Upper lobe of left lung (tissue), 6 donors: Measurements from ENCODE around the gene HK1. TPM values are rescaled to one million over a fixed set of nuclear protein-coding genes. Genes with fewer than 3 reads are reported as not detected.

Experiments used
- ATAC-seq, 2 donors: fragments of 200-7000 bp; cut with Tn5 transposase; one replicate each; pipeline ENCODE4 v1.9.1; 2022; ENCODE audit warnings: mild to moderate bottlenecking in 2 of 2, moderate library complexity in 2 of 2; ENCODE audit not compliant: low FRiP score in 2 of 2
- DNase-seq, 2 donors: peaks; one replicate each; pipeline ENCODE4 v3.0.0-alpha.2; 2019 to 2020
- H3K27ac ChIP-seq, 4 donors: fragments of 200-600 bp; sonication (generic); one replicate each; pipeline ENCODE4 v1.5.1; 2016 to 2019
- H3K27me3 ChIP-seq, 4 donors: fragments of 200-600 bp; sonication (generic); one replicate each; pipeline ENCODE4 v1.5.1; 2017 to 2019
- H3K36me3 ChIP-seq, 4 donors: fragments of 200-600 bp; sonication (generic); one replicate each; pipeline ENCODE4 v1.5.1; 2016 to 2019
- H3K4me1 ChIP-seq, 4 donors: fragments of 200-600 bp; sonication (generic); one replicate each; pipeline ENCODE4 v1.5.1; 2018 to 2019
- H3K4me3 ChIP-seq, 4 donors: fragments of 200-600 bp; sonication (generic); one replicate each; pipeline ENCODE4 v1.5.1; 2017 to 2019; ENCODE audit warnings: mild to moderate bottlenecking in 2 of 4, moderate library complexity in 1 of 4
- H3K9me3 ChIP-seq, 4 donors: fragments of 200-600 bp; sonication (generic); one replicate each; pipeline ENCODE4 v1.5.1; 2018 to 2019
- CTCF ChIP-seq, 6 experiments: fragments of 450-650 bp in 4 of 6; fragments of 200-600 bp in 2 of 6; sonication (generic) in 2 of 6; IDR thresholded peaks; one replicate each; pipeline ENCODE4 v1.5.1; 2016 to 2019; ENCODE audit warnings: antibody characterized with exemption in 6 of 6
- EP300 ChIP-seq, 4 donors: sonication (generic); formaldehyde crosslinking; IDR thresholded peaks; one replicate each; pipeline ENCODE4 v1.5.1; 2017; ENCODE audit warnings: antibody characterized with exemption in 4 of 4, control low read depth in 2 of 4
- POLR2A ChIP-seq, 4 donors: fragments of 450-650 bp; IDR thresholded peaks; one replicate each; pipeline ENCODE4 v1.5.1; 2016 to 2017; ENCODE audit warnings: antibody characterized with exemption in 4 of 4, mild to moderate bottlenecking in 2 of 4
- POLR2AphosphoS5 ChIP-seq, 2 donors: sonication (generic); formaldehyde crosslinking; IDR thresholded peaks; one replicate each; pipeline ENCODE4 v1.5.1; 2017; ENCODE audit warnings: antibody characterized with exemption in 2 of 2
- WGBS, 2 donors: methylation state at CpG; one replicate each; pipeline ENCODE4 v1.1.5; 2017 to 2018; 5-methylcytosine and 5-hydroxymethylcytosine counted together
- total RNA-seq, 6 donors: library from RNA; depleted of rRNA in 4 of 6; stranded (reverse); fragments of >200 nt in 4 of 6; gene quantifications; one replicate each; pipeline versions ENCODE4 v1.1.0 to v1.2.1, GENCODE V29; 2016 to 2021
- donor health status: DM: no; HTN: no; CAD: no; lungs with moderate emphysema.
- donor health status: DM: no; HTN: yes; CAD: no; lungs with severe emphysema.

HK1 gene
- total RNA-seq, 6 donors from 2014 or later, result 60.8 to 98.5 (median 88.9) TPM

DNA sequence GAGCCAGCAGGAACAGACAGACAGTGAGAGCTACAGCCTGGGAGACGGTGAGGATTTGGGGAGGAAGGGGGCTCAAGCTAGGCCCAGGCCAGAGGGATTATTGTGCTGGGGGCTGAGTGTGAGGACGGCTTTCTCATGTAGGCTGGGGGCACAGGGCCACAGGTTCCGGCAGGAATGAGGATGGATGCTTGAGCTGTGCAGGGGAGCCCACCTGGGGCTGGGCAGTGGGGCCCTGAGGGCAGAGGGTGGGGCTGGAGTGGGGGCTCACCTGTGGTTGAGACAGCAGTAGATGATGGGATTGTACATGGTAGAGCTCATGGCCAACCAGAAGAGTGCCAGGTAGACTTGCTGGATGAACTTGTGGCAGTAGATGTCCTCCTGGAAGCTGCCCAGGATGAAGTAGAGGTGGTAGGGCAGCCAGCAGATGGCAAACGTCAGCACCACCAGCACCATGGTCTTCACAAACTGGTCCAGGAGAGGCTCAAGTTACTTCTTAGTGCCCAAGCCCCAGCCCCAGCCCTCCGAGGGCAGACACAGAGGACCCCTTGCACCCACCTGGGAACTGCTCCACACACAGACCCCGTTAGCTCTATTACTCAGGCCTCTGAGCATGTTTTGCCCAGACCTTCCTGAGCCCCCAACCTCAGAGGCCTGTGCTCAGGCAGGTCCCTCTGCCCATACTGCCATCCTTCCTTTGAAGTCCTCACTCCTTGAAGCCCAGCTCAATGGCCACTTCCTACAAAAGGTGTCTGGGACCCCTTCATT, 128.7 kb downstream of the HK1 start:
- no peaks in the 10 kb centered on the region for H3K9me3 ChIP-seq
- peak overlapping the region in 3 of 4 donors; percentile 79 to 94 (median 89) for H3K27ac ChIP-seq
- peaks cover 26 to 35% (median 30%) of the 10 kb centered on the region in 4 donors for H3K4me1 ChIP-seq
- TF ChIP-seq EP300 (IDR thresholded peaks at IDR 0.05) (no peak), POLR2A (IDR thresholded peaks at IDR 0.05) (no peak)
- H3K36me3 ChIP-seq, result peaks cover 0 to 18% (median 7%) of the 10 kb centered on the region in 4 donors
- DNase-seq (peak in 1 of 2 donors; percentile 56), ATAC-seq (no peak)
- 55 to 67% methylated on average over 3 to 6 of the region's 6 CpGs for WGBS, 2 donors
- H3K4me3 ChIP-seq, result no peak overlapping the region
- H3K27me3 ChIP-seq, result no peaks in the 10 kb centered on the region

DNA sequence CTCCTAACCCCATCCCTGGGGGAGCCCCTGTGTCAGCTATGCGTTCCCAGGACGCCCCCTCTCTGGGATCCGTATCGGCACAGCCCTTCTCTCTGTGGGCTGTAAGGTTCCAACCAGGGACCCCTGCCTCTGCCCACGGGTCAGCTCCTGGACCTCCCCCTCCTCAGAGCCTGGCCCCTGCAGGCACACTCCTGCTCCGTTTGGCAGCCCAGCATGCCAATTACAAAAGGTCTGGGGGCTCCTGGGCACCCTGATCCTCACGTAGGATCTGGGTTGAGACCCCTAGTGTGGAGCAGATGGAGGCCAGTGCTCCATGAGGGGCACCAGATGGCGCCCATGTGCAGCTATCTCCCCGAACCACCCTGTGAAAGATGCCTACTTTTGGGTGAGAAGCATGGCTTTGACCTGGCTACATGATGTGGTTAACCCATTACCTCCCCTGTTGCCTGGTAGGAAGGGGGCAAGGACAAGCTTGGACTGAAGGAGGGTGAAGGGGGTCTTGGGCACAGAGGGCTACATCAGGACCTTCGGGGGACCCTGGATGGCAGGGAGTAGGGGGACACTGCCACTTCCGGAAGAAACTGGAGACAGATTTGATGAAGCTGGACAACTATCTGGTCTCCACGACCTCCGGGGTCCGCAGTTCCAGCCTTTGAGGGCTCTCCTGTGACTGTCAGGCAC, 129.5 kb downstream of the HK1 start:
- Histone ChIP-seq H3K9me3 (no peaks in the 10 kb centered on the region), H3K27ac (peak overlapping the region; percentile 79 to 94 (median 89)), H3K4me3 (peak overlapping the region in 2 of 4 donors; percentile 50 to 51), H3K27me3 (no peaks in the 10 kb centered on the region), H3K4me1 (peaks cover 26 to 35% (median 30%) of the 10 kb centered on the region in 4 donors), H3K36me3 (peaks cover 0 to 10% (median 2%) of the 10 kb centered on the region in 4 donors)
- 69 to 75% methylated on average over 13 to 14 of the region's 14 CpGs for WGBS, 2 donors
- DNase-seq, result no peak
- TF ChIP-seq CTCF (IDR thresholded peaks at IDR 0.05) (peak in 2 of 6 experiments; percentile 4 to 12), EP300 (IDR thresholded peaks at IDR 0.05) (no peak)
- ATAC-seq, result peak in 1 of 2 donors; percentile 3

DNA sequence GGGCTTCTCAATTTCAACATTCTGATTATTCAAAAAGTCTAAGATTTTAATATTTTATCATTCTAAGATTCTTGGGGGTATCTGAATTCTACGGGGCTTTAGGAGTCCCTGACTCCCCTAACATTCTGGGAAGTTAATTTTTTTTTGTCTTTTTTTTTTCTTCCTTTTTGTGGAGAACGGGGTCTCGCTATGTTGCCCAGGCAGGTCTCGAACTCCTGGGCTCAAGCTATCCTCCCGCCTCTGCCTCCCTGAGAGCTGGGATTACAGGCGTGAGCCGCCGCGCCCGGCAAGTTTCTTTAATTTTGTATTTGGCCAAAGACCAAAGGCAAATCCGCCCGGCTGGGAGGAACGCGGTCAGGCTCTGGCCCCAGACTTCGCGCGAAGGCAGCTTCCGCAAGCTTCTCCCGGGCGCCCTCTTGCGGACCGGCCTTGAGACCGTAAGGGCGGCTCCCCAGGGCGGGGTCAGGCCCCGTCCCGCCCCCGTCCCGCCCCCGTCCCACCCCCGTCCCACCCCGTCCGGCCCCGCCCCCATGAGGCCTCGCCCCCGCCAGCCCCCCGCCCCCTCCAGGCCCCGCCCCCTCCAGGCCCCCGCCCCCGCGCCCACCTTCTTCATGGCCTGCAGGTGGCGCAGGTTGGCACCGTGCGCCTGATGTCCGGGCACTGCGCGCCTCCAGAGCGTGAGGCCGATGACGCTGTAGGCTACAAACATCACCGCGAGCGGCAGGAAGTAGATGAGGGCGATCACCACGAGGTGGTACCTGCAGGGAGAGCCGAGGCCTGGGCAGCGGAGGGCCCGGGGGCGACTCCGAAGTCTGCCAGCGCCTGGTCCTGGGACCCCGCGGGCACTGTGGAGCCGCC, 130.3 kb downstream of the HK1 start:
- peak overlapping the region; percentile 88 to 94 (median 89) for H3K27ac ChIP-seq
- WGBS, 2 donors, result 4 to 6% methylated on average over 27 to 33 of the region's 64 CpGs
- H3K27me3 ChIP-seq, result no peaks in the 10 kb centered on the region
- H3K9me3 ChIP-seq, result no peaks in the 10 kb centered on the region
- H3K36me3 ChIP-seq, result peaks cover 0 to 3% (median 0%) of the 10 kb centered on the region in 4 donors
- peak; percentile 60 to 66 for TF ChIP-seq POLR2AphosphoS5 (IDR thresholded peaks at IDR 0.05)
- TF ChIP-seq CTCF (IDR thresholded peaks at IDR 0.05), result peak; percentile 60 to 96 (median 74)
- TF ChIP-seq EP300 (IDR thresholded peaks at IDR 0.05), result no peak
- peak in 1 of 4 donors; percentile 66 for TF ChIP-seq POLR2A (IDR thresholded peaks at IDR 0.05)
- H3K4me3 ChIP-seq, result peak overlapping the region in 3 of 4 donors; percentile 39 to 51 (median 50)
- peak; percentile 94 to 97 for DNase-seq
- peaks cover 29 to 41% (median 36%) of the 10 kb centered on the region in 4 donors for H3K4me1 ChIP-seq
- peak; percentile 95 to 96 for ATAC-seq

- Histone ChIP-seq H3K9me3 (no peaks in the 10 kb centered on the region), H3K4me3 (peak overlapping the region in 3 of 4 donors; percentile 39 to 51 (median 50)), H3K27me3 (no peaks in the 10 kb centered on the region), H3K4me1 (peaks cover 29 to 41% (median 36%) of the 10 kb centered on the region in 4 donors), H3K27ac (peak overlapping the region; percentile 88 to 94 (median 89)), H3K36me3 (no peaks in the 10 kb centered on the region)
- DNase-seq (no peak), ATAC-seq (no peak)
- WGBS, 2 donors, result 12 to 36% methylated on average over 7 of the region's 7 CpGs
- TF ChIP-seq EP300 (IDR thresholded peaks at IDR 0.05) (no peak), CTCF (IDR thresholded peaks at IDR 0.05) (peak in 1 of 6 experiments; percentile 32)
Observed at GRCh38 chr10:69409176-69409495, 130.8 kb downstream of the HK1 start.

DNA sequence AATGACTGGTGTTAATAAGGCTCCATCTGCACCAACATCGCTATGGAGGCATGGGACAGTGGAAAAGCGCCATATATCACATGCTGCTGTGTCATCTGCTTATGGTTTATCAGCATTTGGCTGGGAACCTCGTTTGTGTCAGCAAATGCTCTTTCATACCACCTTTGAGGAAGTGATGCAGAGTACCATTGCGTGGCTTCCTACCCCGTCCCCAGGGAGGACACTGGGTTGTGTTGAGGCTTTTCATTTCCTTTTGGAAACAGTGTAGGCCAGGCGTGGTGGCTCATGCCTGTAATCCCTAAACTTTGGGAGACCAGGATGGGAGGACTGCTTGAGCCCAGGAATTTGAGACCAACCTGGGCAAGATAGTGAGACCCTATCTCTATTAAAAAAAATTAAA, 131.7 kb downstream of the HK1 start:
- H3K27ac ChIP-seq, result peak overlapping the region in 2 of 4 donors; percentile 12 to 89
- ATAC-seq, result no peak

More for the DNA sequence above, 131.7 kb downstream of the HK1 start:
- WGBS, 2 donors, result 51 to 58% methylated on average over 6 of the region's 6 CpGs
- Histone ChIP-seq H3K36me3 (no peaks in the 10 kb centered on the region), H3K4me3 (no peak overlapping the region), H3K9me3 (no peaks in the 10 kb centered on the region), H3K4me1 (peaks cover 29 to 41% (median 36%) of the 10 kb centered on the region in 4 donors), H3K27me3 (no peaks in the 10 kb centered on the region)
- peak in 1 of 2 donors; percentile 65 for DNase-seq
- TF ChIP-seq POLR2A (IDR thresholded peaks at IDR 0.05) (peak in 1 of 4 donors; percentile 31), CTCF (IDR thresholded peaks at IDR 0.05) (no peak), POLR2AphosphoS5 (IDR thresholded peaks at IDR 0.05) (peak; percentile 53), EP300 (IDR thresholded peaks at IDR 0.05) (peak in 2 of 4 donors; percentile 28 to 42)
